K562 (cell line): ENCODE results near the gene TLCD4. TPM values are rescaled to one million over a fixed set of nuclear protein-coding genes. Genes with fewer than 3 reads are reported as not detected.
"Not testable (repeated sequence)": the region's sequence is repeated elsewhere in the genome, so short reads cannot be mapped to it uniquely, and the experiment has no call there.

Experiments
- ATAC-seq: fragments of 200-7000 bp; cut with Tn5 transposase; 3 replicates; pipeline ENCODE4 v1.9.1; 2020; ENCODE audit warnings: moderate library complexity
- BruUV-seq: library from RNA; stranded (reverse); fragments of 400-500 nt; replicated peaks from 2 replicates; lab custom pipeline; 2021; lab: Mats Ljungman, UMichigan
- CTCF ChIA-PET: fragments of 300-600 bp; formaldehyde crosslinking; extraction: SDS; loops from one replicate; lab custom pipeline; 2021; ENCODE audit warnings: low intra/inter-chr PET ratio; lab: Yijun Ruan, JAX
- POLR2A ChIA-PET: fragments of 300-600, 350-650 bp; sonication (Branson Sonifier 250); formaldehyde crosslinking; extraction: SDS; loops from one replicate; lab custom pipeline; 2021; ENCODE audit warnings: antibody characterized with exemption, inconsistent platforms; lab: Yijun Ruan, JAX
- DNase-seq, 4 experiments: peaks; one replicate each; pipeline versions ENCODE4 v3.0.0 to v3.0.0-alpha.2; 2011 to 2018; ENCODE audit warnings: low spot score in 3 of 4, mixed read lengths in 3 of 4; ENCODE audit errors: extremely low read depth in 1 of 4
- FAIRE-seq: peaks from 2 replicates; lab custom pipeline; 2011; peaks lifted over from hg19 to GRCh38; lab: Jason Lieb, UNC
- H2AFZ ChIP-seq: 2 replicates; pipeline ENCODE4 v1.6.0; 2011; ENCODE audit warnings: low read depth, low read length, control low read depth, inconsistent platforms
- H3K27ac ChIP-seq: fragments of 200-600 bp; 3 replicates; pipeline ENCODE4 v1.8.0; 2011; ENCODE audit warnings: low read depth, mild to moderate bottlenecking, control low read depth, inconsistent platforms, low read length, moderate library complexity, mixed read lengths; ENCODE audit errors: extremely low read depth
- H3K27me3 ChIP-seq, 2 experiments: fragments of 300-600 bp in 1 of 2; 2 replicates in 1 of 2; 3 replicates in 1 of 2; pipeline versions ENCODE4 v1.6.0 to v1.8.0; 2011; ENCODE audit warnings: inconsistent platforms in 2 of 2, low read length in 2 of 2, mild to moderate bottlenecking in 1 of 2, mixed read lengths in 1 of 2, moderate library complexity in 1 of 2; ENCODE audit not compliant: control insufficient read depth in 2 of 2, insufficient read depth in 2 of 2
- H3K36me3 ChIP-seq: fragments of 300-600 bp; 3 replicates; pipeline ENCODE4 v1.8.0; 2011; ENCODE audit warnings: mild to moderate bottlenecking, low read length, inconsistent platforms; ENCODE audit not compliant: control insufficient read depth, insufficient read depth
- H3K4me1 ChIP-seq, 2 experiments: fragments of 200-600 bp in 1 of 2; replicated peaks in 1 of 2; 2 replicates in 1 of 2; 3 replicates in 1 of 2; pipeline versions ENCODE4 v1.5.1 to v1.8.0; 2011; ENCODE audit warnings: inconsistent platforms in 2 of 2, low read length in 2 of 2, mild to moderate bottlenecking in 1 of 2, mixed read lengths in 1 of 2, moderate library complexity in 1 of 2; ENCODE audit not compliant: control insufficient read depth in 2 of 2, insufficient read depth in 2 of 2
- H3K4me2 ChIP-seq: 2 replicates; pipeline ENCODE4 v1.6.1; 2011; ENCODE audit warnings: low read length, control low read depth, inconsistent platforms, mixed read lengths; ENCODE audit not compliant: insufficient read depth
- H3K4me3 ChIP-seq: fragments of 200-600 bp; sonication (generic), shearing (Covaris generic); 2 replicates; pipeline ENCODE4 v1.5.1; 2016; ENCODE audit warnings: control low read depth, inconsistent platforms
- H3K79me2 ChIP-seq: fragments of 200-600 bp; 3 replicates; pipeline ENCODE4 v1.8.0; 2011; ENCODE audit warnings: low read length, inconsistent platforms; ENCODE audit not compliant: control insufficient read depth, insufficient read depth
- H3K9ac ChIP-seq, 2 experiments: 2 replicates each; pipeline versions ENCODE4 v1.6.0 to v1.6.1; 2011; ENCODE audit warnings: low read depth in 2 of 2, low read length in 2 of 2, control low read depth in 1 of 2, inconsistent platforms in 1 of 2, mild to moderate bottlenecking in 1 of 2, mixed read lengths in 1 of 2; ENCODE audit not compliant: insufficient read depth in 1 of 2
- H3K9me1 ChIP-seq: one replicate; pipeline ENCODE4 v1.6.0; 2011; ENCODE audit warnings: inconsistent platforms, mild to moderate bottlenecking, low read length, moderate library complexity; ENCODE audit not compliant: control insufficient read depth, insufficient read depth
- H3K9me3 ChIP-seq: replicated peaks from 2 replicates; pipeline ENCODE4 v1.5.1; 2011; ENCODE audit warnings: low read depth, low read length, inconsistent platforms; ENCODE audit not compliant: control insufficient read depth, insufficient read depth
- H4K20me1 ChIP-seq: replicated peaks from 2 replicates; pipeline ENCODE4 v1.6.1; 2011; ENCODE audit warnings: low read length, inconsistent platforms, mixed read lengths; ENCODE audit not compliant: control insufficient read depth, insufficient read depth
- KDM1A ChIP-seq, 2 experiments: fragments of 450-650 bp; IDR thresholded peaks; 2 replicates each; pipeline ENCODE4 v1.6.1; 2016; ENCODE audit warnings: mild to moderate bottlenecking in 2 of 2
- WGBS: fragments of 100-300 bp; shearing (Covaris generic); methylation state at CpG from one replicate; pipeline ENCODE4 v1.1.6; 2016; ENCODE audit warnings: low coverage, mixed read lengths; ENCODE audit not compliant: insufficient coverage; ENCODE audit errors: missing lambda C conversion rate; 5-methylcytosine and 5-hydroxymethylcytosine counted together
- in situ Hi-C: fragments of 300-500 bp; cut with MboI; formaldehyde crosslinking; loops from 4 replicates; pipeline ENCODE4 v1.15.0; 2018; ENCODE audit warnings: inconsistent platforms, mixed read lengths
- intact Hi-C: fragments of 100-400 bp; cut with micrococcal nuclease; formaldehyde crosslinking; loops from 2 replicates; pipeline ENCODE4 v1.14.2; 2022
- polyA plus RNA-seq, 8 experiments: library from polyadenylated mRNA; depleted of rRNA in 4 of 8; stranded (reverse) in 5 of 8; unstranded in 3 of 8; fragments of >200 nt; fragmentation: Nextera tagmentation in 2 of 8; fragmentation: Illumina TruSeq in 1 of 8; extraction: Ambion mirVana in 2 of 8; extraction: Trizol in 1 of 8; gene quantifications; 2 replicates each; pipeline versions ENCODE4 v1.2.1 to v1.2.3, GENCODE V29; 2011 to 2014; ENCODE audit warnings: inconsistent platforms in 1 of 8, missing spikeins in 1 of 8
- total RNA-seq, 7 experiments: library from RNA; depleted of rRNA in 6 of 7; stranded (reverse); fragments of >200 nt in 6 of 7; fragmentation: Illumina TruSeq in 2 of 7; extraction: Trizol in 2 of 7; gene quantifications; 2 replicates each; pipeline versions ENCODE4 v1.2.1 to v1.2.3, GENCODE V29; 2011 to 2021; ENCODE audit warnings: low replicate concordance in 1 of 7
- TF ChIP-seq, protein P1 (sequence below): sonication (generic); formaldehyde crosslinking; IDR thresholded peaks from 2 replicates; pipeline ENCODE4 v1.8.1; 2023; ENCODE audit warnings: mild to moderate bottlenecking, missing genetic modification reagents

TLCD4 gene
- total and polyA plus RNA-seq, 9 of the 15 experiments (the other 6 are each of a cell fraction or from before 2014, with no cell fraction given) = 3.5 to 19.8 (median 7.6) TPM

GRCh38 chr1:95091290-95091689 lies 25.9 kb upstream of the TLCD4 start:
- intact Hi-C loops, H3K4me3 ChIP-seq, H3K27me3 ChIP-seq, DNase-seq, H3K36me3 ChIP-seq, H3K79me2 ChIP-seq, H3K27ac ChIP-seq, H4K20me1 ChIP-seq, FAIRE-seq, in situ Hi-C loops, H2AFZ ChIP-seq, BruUV-seq, H3K9ac ChIP-seq, POLR2A ChIA-PET, H3K9me1 ChIP-seq, H3K4me2 ChIP-seq, ATAC-seq: not testable (repeated sequence)
- CTCF ChIA-PET = interaction anchor here (0.6 kb wide), 1 partner anchor 78 kb away, joined by 7 read pairs; no protein-coding TSS in a partner anchor
- H3K9me3 ChIP-seq = peaks cover 14% of the 10 kb centered on the region
- H3K4me1 ChIP-seq = peaks cover 14 to 38% of the 10 kb centered on the region in 2 experiments; a peak in 4 of 5 replicates
- WGBS = 90% methylated on average over 2 of the region's 28 CpGs
- TF ChIP-seq, protein P1, sequence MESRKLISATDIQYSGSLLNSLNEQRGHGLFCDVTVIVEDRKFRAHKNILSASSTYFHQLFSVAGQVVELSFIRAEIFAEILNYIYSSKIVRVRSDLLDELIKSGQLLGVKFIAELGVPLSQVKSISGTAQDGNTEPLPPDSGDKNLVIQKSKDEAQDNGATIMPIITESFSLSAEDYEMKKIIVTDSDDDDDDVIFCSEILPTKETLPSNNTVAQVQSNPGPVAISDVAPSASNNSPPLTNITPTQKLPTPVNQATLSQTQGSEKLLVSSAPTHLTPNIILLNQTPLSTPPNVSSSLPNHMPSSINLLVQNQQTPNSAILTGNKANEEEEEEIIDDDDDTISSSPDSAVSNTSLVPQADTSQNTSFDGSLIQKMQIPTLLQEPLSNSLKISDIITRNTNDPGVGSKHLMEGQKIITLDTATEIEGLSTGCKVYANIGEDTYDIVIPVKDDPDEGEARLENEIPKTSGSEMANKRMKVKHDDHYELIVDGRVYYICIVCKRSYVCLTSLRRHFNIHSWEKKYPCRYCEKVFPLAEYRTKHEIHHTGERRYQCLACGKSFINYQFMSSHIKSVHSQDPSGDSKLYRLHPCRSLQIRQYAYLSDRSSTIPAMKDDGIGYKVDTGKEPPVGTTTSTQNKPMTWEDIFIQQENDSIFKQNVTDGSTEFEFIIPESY (CRISPR knock-in tag) = peak; percentile 50; the same call in 1 of the 2 replicates

GRCh38 chr1:95092891-95093290 lies 24.3 kb upstream of the TLCD4 start:
- H3K9me1 ChIP-seq, H3K9ac ChIP-seq, H3K36me3 ChIP-seq, H3K4me2 ChIP-seq, ATAC-seq, POLR2A ChIA-PET, in situ Hi-C loops, H3K27me3 ChIP-seq, H4K20me1 ChIP-seq, H3K79me2 ChIP-seq, BruUV-seq, intact Hi-C loops, DNase-seq, FAIRE-seq, H3K4me3 ChIP-seq, H3K27ac ChIP-seq, CTCF ChIA-PET: not testable (repeated sequence)
- TF ChIP-seq KDM1A (IDR thresholded peaks at IDR 0.05) = peak in 1 of 2 experiments; percentile 31; a peak in 2 of 4 replicates
- Histone ChIP-seq H2AFZ (peak overlapping the region; percentile 24; the same call in 1 of the 2 replicates), H3K9me3 (peaks cover 14% of the 10 kb centered on the region), H3K4me1 (peaks cover 11 to 33% of the 10 kb centered on the region in 2 experiments; a peak in 4 of 5 replicates)
